NT2/D1 (cell line): ENCODE measurements around the gene GSX1.

Experiments
- SUZ12 ChIP-seq: IDR thresholded peaks from 2 replicates; pipeline ENCODE4 v1.6.1; 2011; ENCODE audit not compliant: insufficient read length, insufficient read depth; ENCODE audit errors: extremely low read depth
- YY1 ChIP-seq: IDR thresholded peaks from 2 replicates; pipeline ENCODE4 v1.6.1; 2011; ENCODE audit not compliant: insufficient read length, insufficient read depth
- ZNF274 ChIP-seq: IDR thresholded peaks from 2 replicates; pipeline ENCODE4 v1.6.1; 2011; ENCODE audit warnings: mild to moderate bottlenecking, low read depth, low read length

GRCh38 chr13:27783111-27783510 is 9.2 kb upstream of the GSX1 start:
- no peak for TF ChIP-seq YY1
- TF ChIP-seq SUZ12: no peak
- no peak for TF ChIP-seq ZNF274
